CD4-positive, alpha-beta T cell (primary cell): ENCODE results near the gene GPSM3. TPM values are rescaled to one million over a fixed set of nuclear protein-coding genes. Genes with fewer than 3 reads are reported as not detected.

ENCODE experiments used
- ATAC-seq: fragments of 200-7000 bp; cut with Tn5 transposase; one replicate; pipeline ENCODE4 v1.10.0; 2022; ENCODE audit warnings: mild to moderate bottlenecking; ENCODE audit not compliant: poor library complexity
- CTCF ChIA-PET: fragments of 350-600 bp; sonication (Branson Sonifier 250); formaldehyde crosslinking; loops from one replicate; lab custom pipeline; 2021; ENCODE audit warnings: antibody characterized with exemption, inconsistent platforms; lab: Charles Lee
- POLR2A ChIA-PET: fragments of 350-600 bp; sonication (Branson Sonifier 250); formaldehyde crosslinking; loops from one replicate; lab custom pipeline; 2021; ENCODE audit warnings: antibody characterized with exemption, inconsistent platforms; lab: Charles Lee
- DNase-seq, 14 experiments: peaks; one replicate each; pipeline ENCODE4 v3.0.0-alpha.2; 2013 to 2020; ENCODE audit warnings: mixed read lengths in 2 of 14
- H3K27ac ChIP-seq, 2 donors: one replicate each; pipeline versions ENCODE4 v1.5.1 to v1.7.0; 2013; ENCODE audit warnings: low read length in 2 of 2, low read depth in 1 of 2, mild to moderate bottlenecking in 1 of 2
- H3K27me3 ChIP-seq, 2 experiments: 1 replicate in 1 of 2; 2 replicates in 1 of 2; pipeline versions ENCODE4 v1.6.1 to v1.7.0; 2013; ENCODE audit warnings: low read length in 2 of 2, control low read depth in 1 of 2, mild to moderate bottlenecking in 1 of 2, moderate library complexity in 1 of 2; ENCODE audit not compliant: insufficient read depth in 2 of 2, control insufficient read depth in 1 of 2
- H3K36me3 ChIP-seq: one replicate; pipeline ENCODE4 v1.6.1; 2013; ENCODE audit warnings: low read length, control low read depth; ENCODE audit not compliant: insufficient read depth
- H3K4me1 ChIP-seq: one replicate; pipeline ENCODE4 v1.6.1; 2013; ENCODE audit warnings: low read length, control low read depth; ENCODE audit not compliant: insufficient read depth
- H3K4me3 ChIP-seq: one replicate; pipeline ENCODE4 v1.5.1; 2013; ENCODE audit warnings: mild to moderate bottlenecking, low read length, moderate library complexity
- H3K9me3 ChIP-seq, 2 experiments: 1 replicate in 1 of 2; 2 replicates in 1 of 2; pipeline versions ENCODE4 v1.6.1 to v1.7.0; 2013; ENCODE audit warnings: low read length in 2 of 2, mild to moderate bottlenecking in 2 of 2, control low read depth in 1 of 2, moderate library complexity in 1 of 2; ENCODE audit not compliant: control insufficient read depth in 1 of 2, insufficient read depth in 1 of 2
- H3K27ac Mint-ChIP-seq: one replicate; pipeline ENCODE4 v1.8.0; 2020; ENCODE audit warnings: mixed read lengths
- H3K27me3 Mint-ChIP-seq: one replicate; pipeline ENCODE4 v1.8.0; 2021; ENCODE audit warnings: mixed read lengths
- H3K36me3 Mint-ChIP-seq: one replicate; pipeline ENCODE4 v1.8.0; 2021; ENCODE audit warnings: low read depth, mixed read lengths
- H3K4me1 Mint-ChIP-seq: one replicate; pipeline ENCODE4 v1.8.0; 2021; ENCODE audit warnings: low read depth, mixed read lengths
- H3K4me3 Mint-ChIP-seq: one replicate; pipeline ENCODE4 v1.8.0; 2020; ENCODE audit warnings: mild to moderate bottlenecking, mixed read lengths
- H3K9me3 Mint-ChIP-seq: one replicate; pipeline ENCODE4 v1.8.0; 2020; ENCODE audit warnings: mixed read lengths
- intact Hi-C, 2 experiments: fragments of 100-400 bp; cut with DNase I in 1 of 2; cut with micrococcal nuclease in 1 of 2; formaldehyde crosslinking; loops; one replicate each; pipeline versions ENCODE4 v1.15.1 to v1.9.0; 2023 to 2025; cut with DNase I, micrococcal nuclease
- total RNA-seq, 174 experiments: library from RNA in 2 of 174; stranded (reverse) in 2 of 174; gene quantifications; one replicate each; pipeline ENCODE4 v1.2.3 and lab custom pipeline; 2021 to 2026
- TF ChIP-seq, protein P1 (sequence below): fragments of 200-600 bp; IDR thresholded peaks from one replicate; pipeline ENCODE4 v1.8.0; 2022; ENCODE audit warnings: antibody characterized with exemption, mild to moderate bottlenecking

GPSM3 gene
- total RNA-seq, 2 experiments from 2014 or later: 190 to 202 TPM

DNA sequence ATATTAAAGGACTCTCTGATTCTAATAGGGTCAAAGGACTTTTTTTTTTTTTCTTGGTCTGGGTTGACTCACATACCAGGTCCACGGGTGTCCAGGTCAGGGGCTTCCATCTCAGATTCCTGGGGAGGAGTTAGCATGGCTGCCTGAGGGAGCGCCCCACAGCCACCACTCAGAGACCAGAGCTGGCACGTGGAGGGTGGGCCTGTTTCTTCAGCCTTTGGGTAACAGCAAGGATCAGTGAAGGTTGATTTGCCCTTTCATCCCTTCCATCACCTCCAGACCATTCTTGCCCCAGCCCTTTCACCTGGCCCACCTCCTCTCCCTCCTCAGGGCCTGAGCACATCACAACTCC lies 5.9 kb upstream of the GPSM3 start:
- H3K27me3 Mint-ChIP-seq: no peaks in the 10 kb centered on the region
- TF ChIP-seq, protein P1, sequence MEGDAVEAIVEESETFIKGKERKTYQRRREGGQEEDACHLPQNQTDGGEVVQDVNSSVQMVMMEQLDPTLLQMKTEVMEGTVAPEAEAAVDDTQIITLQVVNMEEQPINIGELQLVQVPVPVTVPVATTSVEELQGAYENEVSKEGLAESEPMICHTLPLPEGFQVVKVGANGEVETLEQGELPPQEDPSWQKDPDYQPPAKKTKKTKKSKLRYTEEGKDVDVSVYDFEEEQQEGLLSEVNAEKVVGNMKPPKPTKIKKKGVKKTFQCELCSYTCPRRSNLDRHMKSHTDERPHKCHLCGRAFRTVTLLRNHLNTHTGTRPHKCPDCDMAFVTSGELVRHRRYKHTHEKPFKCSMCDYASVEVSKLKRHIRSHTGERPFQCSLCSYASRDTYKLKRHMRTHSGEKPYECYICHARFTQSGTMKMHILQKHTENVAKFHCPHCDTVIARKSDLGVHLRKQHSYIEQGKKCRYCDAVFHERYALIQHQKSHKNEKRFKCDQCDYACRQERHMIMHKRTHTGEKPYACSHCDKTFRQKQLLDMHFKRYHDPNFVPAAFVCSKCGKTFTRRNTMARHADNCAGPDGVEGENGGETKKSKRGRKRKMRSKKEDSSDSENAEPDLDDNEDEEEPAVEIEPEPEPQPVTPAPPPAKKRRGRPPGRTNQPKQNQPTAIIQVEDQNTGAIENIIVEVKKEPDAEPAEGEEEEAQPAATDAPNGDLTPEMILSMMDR: no peak
- DNase-seq (peak in 1 of 14 experiments; percentile 13), ATAC-seq (no peak)
- H3K27me3 ChIP-seq: no peaks in the 10 kb centered on the region
- intact Hi-C loops: loop anchor here in 1 of 2 experiments (5.0 to 10.0 kb wide), 5 partner anchors 534 to 1984 kb away; partner anchors contain the start of genes BRD2, C6orf47, CSNK2B and GPANK1
- no peaks in the 10 kb centered on the region for H3K9me3 ChIP-seq
- no peak overlapping the region for H3K4me3 ChIP-seq
- no peak overlapping the region for H3K27ac ChIP-seq
- POLR2A ChIA-PET: interaction anchor here (12.1 kb wide), 1 partner anchor 19 kb away, joined by 242 read pairs; the partner anchor contains the start of genes AGPAT1 and RNF5
- H3K4me3 Mint-ChIP-seq: peak overlapping the region; percentile 48
- no peaks in the 10 kb centered on the region for H3K36me3 ChIP-seq
- H3K4me1 ChIP-seq: peaks cover 38% of the 10 kb centered on the region
- CTCF ChIA-PET: no interaction called here
- peaks cover 36% of the 10 kb centered on the region for H3K4me1 Mint-ChIP-seq
- no peaks in the 10 kb centered on the region for H3K9me3 Mint-ChIP-seq
- peaks cover 7% of the 10 kb centered on the region for H3K36me3 Mint-ChIP-seq
- no peak overlapping the region for H3K27ac Mint-ChIP-seq

- Histone ChIP-seq H3K36me3 (no peaks in the 10 kb centered on the region), H3K27me3 (no peaks in the 10 kb centered on the region), H3K27ac (peak overlapping the region; percentile 87 to 100), H3K4me1 (peaks cover 45% of the 10 kb centered on the region), H3K9me3 (no peaks in the 10 kb centered on the region), H3K4me3 (peak overlapping the region; percentile 100)
- peak overlapping the region; percentile 96 for H3K27ac Mint-ChIP-seq
- ATAC-seq (no peak), DNase-seq (peak in 2 of 14 experiments; percentile 59 to 65)
- TF ChIP-seq, protein P1: no peak
- ChIA-PET CTCF (no interaction called here), POLR2A (interaction anchor here (0.6 to 12.1 kb wide), 3 partner anchors 18 to 771 kb away, joined by 3 to 242 read pairs (median 5); partner anchors contain the start of genes AGPAT1 and RNF5)
- peak overlapping the region; percentile 99 for H3K4me3 Mint-ChIP-seq
- H3K36me3 Mint-ChIP-seq: peaks cover 18% of the 10 kb centered on the region
- peaks cover 43% of the 10 kb centered on the region for H3K4me1 Mint-ChIP-seq
- H3K9me3 Mint-ChIP-seq: no peaks in the 10 kb centered on the region
- H3K27me3 Mint-ChIP-seq: no peaks in the 10 kb centered on the region
- intact Hi-C loops: loop anchor here in 1 of 2 experiments (1.0 to 10.0 kb wide), 6 partner anchors 68 to 1982 kb away; partner anchors contain the start of genes BRD2, C6orf47, CSNK2B and GPANK1
These were observed 4.5 kb upstream of the GPSM3 start for GRCh38 chr6:32196682-32197616.

DNA sequence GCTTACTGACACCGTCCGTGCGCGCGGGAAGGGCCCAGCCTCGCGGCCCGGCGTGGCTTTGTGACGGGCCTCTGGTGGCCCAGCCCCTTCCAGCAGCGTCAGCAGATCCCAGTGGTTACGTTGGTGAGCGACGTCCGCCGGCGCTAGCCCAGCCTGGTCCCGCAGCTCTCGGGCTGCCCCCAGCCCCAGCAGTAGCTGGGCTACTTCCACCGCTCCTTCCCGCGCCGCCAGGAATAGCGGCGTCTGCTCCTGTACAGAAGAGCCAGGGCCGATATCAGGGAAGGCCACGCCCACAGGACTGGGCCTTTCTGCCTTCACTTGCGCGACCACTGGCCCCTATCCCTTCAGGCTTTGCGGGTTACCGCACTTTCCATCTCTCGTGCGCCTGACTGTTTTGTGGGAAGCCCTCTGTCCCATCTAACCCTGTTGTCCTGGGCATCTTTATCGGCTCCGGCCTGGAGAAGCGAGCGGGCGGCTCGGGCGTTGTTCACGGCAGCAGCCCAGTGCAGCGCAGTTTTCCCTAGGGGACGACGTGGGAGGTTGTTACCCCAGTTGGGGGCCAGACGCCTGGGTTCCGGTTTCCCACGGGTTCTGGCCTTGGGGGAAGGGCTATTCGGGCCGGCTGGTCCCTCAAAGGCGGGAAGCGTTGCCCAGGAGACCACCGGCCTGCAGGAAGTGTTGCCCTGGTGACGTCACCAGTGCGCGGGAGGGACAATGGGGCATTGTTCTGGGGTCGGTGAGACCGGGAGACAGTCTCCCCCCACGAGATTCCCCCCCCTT lies 3.6 kb upstream of the GPSM3 start:
- Mint-ChIP-seq H3K27ac (peak overlapping the region; percentile 96), H3K4me1 (peaks cover 48% of the 10 kb centered on the region), H3K27me3 (no peaks in the 10 kb centered on the region), H3K36me3 (peaks cover 27% of the 10 kb centered on the region), H3K9me3 (no peaks in the 10 kb centered on the region), H3K4me3 (peak overlapping the region; percentile 99)
- Histone ChIP-seq H3K36me3 (peaks cover 5% of the 10 kb centered on the region), H3K27me3 (no peaks in the 10 kb centered on the region), H3K4me3 (peak overlapping the region; percentile 100), H3K4me1 (peaks cover 48% of the 10 kb centered on the region), H3K27ac (peak overlapping the region; percentile 87 to 100), H3K9me3 (no peaks in the 10 kb centered on the region)
- ChIA-PET POLR2A (interaction anchor here (0.6 to 12.1 kb wide), 23 partner anchors 10 to 1581 kb away, joined by 3 to 242 read pairs (median 4); partner anchors contain the start of genes AGPAT1, ATF6B, DXO and FKBPL), CTCF (interaction anchor here (1.1 to 1.8 kb wide), 9 partner anchors 15 to 77 kb away, joined by 3 to 14 read pairs (median 5); partner anchors contain the start of genes AGPAT1, FKBPL, PRRT1 and RNF5)
- TF ChIP-seq, protein P1: peak; percentile 8
- ATAC-seq: peak; percentile 73
- intact Hi-C loops: loop anchor here (1.0 to 10.0 kb wide), 11 partner anchors 18 to 1981 kb away; partner anchors contain the start of genes AGPAT1 (in 1 of the 2), BRD2 (in 1 of the 2), C6orf47 (in 1 of the 2) and CSNK2B (in 1 of the 2)
- DNase-seq: peak in 12 of 14 experiments; percentile 35 to 100 (median 47)
